ENCODE data around the gene COX6B2.

Gene COX6B2

DNA sequence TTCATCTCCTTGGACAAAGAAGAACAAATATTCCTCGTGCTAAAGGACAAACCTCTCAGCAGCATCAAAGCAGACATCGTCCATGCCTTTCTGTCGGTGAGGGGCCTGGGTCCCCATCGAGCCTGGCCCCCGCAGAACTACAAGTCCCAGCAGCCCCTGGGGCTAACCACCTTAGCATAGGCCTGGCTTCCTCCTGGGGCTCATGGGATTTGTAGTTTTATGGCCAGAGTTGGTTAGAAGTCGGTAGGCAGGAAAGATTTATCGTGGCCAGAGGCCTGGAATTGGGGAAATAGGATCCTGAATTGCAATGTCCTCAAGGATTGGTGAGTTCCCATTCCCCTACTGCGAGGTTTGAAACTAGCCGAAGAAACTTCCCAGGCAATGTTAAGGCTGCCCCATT is 49.0 kb downstream of the COX6B2 start:
- TF ChIP-seq CSDC2 (CRISPR knock-in tag; IDR thresholded peaks at IDR 0.05) (no peak), PPARA (CRISPR knock-in tag; IDR thresholded peaks at IDR 0.05; ENCODE audit: borderline replicate concordance) (no peak), BACH2 (CRISPR knock-in tag; IDR thresholded peaks at IDR 0.05; ENCODE audit: borderline replicate concordance) (no peak), GLIS3 (CRISPR knock-in tag; IDR thresholded peaks at IDR 0.05) (no peak), ZNF70 (CRISPR knock-in tag; IDR thresholded peaks at IDR 0.05) (no peak), ISL1 (CRISPR knock-in tag; IDR thresholded peaks at IDR 0.05) (no peak), SNAI2 (CRISPR knock-in tag; IDR thresholded peaks at IDR 0.05) (no peak), ZNF8 (CRISPR knock-in tag; IDR thresholded peaks at IDR 0.05) (no peak)
- TF ChIP-seq, protein P1, sequence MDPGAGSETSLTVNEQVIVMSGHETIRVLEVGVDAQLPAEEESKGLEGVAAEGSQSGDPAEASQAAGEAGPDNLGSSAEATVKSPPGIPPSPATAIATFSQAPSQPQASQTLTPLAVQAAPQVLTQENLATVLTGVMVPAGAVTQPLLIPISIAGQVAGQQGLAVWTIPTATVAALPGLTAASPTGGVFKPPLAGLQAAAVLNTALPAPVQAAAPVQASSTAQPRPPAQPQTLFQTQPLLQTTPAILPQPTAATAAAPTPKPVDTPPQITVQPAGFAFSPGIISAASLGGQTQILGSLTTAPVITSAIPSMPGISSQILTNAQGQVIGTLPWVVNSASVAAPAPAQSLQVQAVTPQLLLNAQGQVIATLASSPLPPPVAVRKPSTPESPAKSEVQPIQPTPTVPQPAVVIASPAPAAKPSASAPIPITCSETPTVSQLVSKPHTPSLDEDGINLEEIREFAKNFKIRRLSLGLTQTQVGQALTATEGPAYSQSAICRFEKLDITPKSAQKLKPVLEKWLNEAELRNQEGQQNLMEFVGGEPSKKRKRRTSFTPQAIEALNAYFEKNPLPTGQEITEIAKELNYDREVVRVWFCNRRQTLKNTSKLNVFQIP (CRISPR knock-in tag; IDR thresholded peaks at IDR 0.05; ENCODE audit: borderline replicate concordance, low read depth), result no peak
- TF ChIP-seq, protein P2, sequence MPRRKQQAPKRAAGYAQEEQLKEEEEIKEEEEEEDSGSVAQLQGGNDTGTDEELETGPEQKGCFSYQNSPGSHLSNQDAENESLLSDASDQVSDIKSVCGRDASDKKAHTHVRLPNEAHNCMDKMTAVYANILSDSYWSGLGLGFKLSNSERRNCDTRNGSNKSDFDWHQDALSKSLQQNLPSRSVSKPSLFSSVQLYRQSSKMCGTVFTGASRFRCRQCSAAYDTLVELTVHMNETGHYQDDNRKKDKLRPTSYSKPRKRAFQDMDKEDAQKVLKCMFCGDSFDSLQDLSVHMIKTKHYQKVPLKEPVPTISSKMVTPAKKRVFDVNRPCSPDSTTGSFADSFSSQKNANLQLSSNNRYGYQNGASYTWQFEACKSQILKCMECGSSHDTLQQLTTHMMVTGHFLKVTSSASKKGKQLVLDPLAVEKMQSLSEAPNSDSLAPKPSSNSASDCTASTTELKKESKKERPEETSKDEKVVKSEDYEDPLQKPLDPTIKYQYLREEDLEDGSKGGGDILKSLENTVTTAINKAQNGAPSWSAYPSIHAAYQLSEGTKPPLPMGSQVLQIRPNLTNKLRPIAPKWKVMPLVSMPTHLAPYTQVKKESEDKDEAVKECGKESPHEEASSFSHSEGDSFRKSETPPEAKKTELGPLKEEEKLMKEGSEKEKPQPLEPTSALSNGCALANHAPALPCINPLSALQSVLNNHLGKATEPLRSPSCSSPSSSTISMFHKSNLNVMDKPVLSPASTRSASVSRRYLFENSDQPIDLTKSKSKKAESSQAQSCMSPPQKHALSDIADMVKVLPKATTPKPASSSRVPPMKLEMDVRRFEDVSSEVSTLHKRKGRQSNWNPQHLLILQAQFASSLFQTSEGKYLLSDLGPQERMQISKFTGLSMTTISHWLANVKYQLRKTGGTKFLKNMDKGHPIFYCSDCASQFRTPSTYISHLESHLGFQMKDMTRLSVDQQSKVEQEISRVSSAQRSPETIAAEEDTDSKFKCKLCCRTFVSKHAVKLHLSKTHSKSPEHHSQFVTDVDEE (CRISPR knock-in tag; IDR thresholded peaks at IDR 0.05), result no peak
- TF ChIP-seq, protein P3, sequence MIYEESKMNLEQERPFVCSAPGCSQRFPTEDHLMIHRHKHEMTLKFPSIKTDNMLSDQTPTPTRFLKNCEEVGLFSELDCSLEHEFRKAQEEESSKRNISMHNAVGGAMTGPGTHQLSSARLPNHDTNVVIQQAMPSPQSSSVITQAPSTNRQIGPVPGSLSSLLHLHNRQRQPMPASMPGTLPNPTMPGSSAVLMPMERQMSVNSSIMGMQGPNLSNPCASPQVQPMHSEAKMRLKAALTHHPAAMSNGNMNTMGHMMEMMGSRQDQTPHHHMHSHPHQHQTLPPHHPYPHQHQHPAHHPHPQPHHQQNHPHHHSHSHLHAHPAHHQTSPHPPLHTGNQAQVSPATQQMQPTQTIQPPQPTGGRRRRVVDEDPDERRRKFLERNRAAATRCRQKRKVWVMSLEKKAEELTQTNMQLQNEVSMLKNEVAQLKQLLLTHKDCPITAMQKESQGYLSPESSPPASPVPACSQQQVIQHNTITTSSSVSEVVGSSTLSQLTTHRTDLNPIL (CRISPR knock-in tag; IDR thresholded peaks at IDR 0.05; ENCODE audit: low read depth), result no peak
- TF ChIP-seq, protein P4, sequence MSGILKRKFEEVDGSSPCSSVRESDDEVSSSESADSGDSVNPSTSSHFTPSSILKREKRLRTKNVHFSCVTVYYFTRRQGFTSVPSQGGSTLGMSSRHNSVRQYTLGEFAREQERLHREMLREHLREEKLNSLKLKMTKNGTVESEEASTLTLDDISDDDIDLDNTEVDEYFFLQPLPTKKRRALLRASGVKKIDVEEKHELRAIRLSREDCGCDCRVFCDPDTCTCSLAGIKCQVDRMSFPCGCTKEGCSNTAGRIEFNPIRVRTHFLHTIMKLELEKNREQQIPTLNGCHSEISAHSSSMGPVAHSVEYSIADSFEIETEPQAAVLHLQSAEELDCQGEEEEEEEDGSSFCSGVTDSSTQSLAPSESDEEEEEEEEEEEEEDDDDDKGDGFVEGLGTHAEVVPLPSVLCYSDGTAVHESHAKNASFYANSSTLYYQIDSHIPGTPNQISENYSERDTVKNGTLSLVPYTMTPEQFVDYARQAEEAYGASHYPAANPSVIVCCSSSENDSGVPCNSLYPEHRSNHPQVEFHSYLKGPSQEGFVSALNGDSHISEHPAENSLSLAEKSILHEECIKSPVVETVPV (CRISPR knock-in tag; IDR thresholded peaks at IDR 0.05), result no peak
- peak; percentile 63 for ATAC-seq

DNA sequence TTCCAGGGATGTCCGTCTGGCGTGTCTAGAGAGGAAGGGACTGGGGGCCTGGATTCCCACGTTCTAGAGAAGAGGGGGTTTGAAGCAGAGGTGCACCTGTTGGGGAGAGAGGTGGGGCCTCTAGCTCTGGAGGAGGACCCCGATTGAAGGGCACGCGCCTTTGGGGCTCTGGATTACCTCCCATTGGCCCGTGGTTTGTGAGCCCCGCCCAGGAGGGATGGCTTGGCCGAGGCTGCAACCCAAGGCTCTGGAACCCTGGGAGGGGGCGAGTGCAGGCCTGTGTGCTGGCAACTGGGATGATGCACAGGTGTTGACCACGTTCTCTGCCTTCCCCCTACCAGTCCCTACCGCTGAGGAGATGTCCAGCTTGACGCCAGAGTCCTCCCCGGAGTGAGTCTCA is 49.5 kb downstream of the COX6B2 start:
- no peak for ATAC-seq
- TF ChIP-seq OSR1 (CRISPR knock-in tag; IDR thresholded peaks at IDR 0.05) (no peak), TCF4 (CRISPR knock-in tag; IDR thresholded peaks at IDR 0.05; ENCODE audit: borderline replicate concordance) (no peak), GLIS3 (CRISPR knock-in tag; IDR thresholded peaks at IDR 0.05) (no peak), ZFP3 (CRISPR knock-in tag; IDR thresholded peaks at IDR 0.05) (no peak), SNAI2 (CRISPR knock-in tag; IDR thresholded peaks at IDR 0.05) (no peak), ZNF565 (CRISPR knock-in tag; conservative IDR thresholded peaks at IDR 0.05; ENCODE audit: low read depth) (no peak), ISL1 (CRISPR knock-in tag; IDR thresholded peaks at IDR 0.05) (no peak), RARB (CRISPR knock-in tag; IDR thresholded peaks at IDR 0.05) (no peak), ZNF8 (CRISPR knock-in tag; IDR thresholded peaks at IDR 0.05) (no peak), CSDC2 (CRISPR knock-in tag; IDR thresholded peaks at IDR 0.05) (no peak), BACH2 (CRISPR knock-in tag; IDR thresholded peaks at IDR 0.05; ENCODE audit: borderline replicate concordance) (no peak), TOX (CRISPR knock-in tag; IDR thresholded peaks at IDR 0.05; ENCODE audit: borderline replicate concordance) (no peak), ESRRG (CRISPR knock-in tag; IDR thresholded peaks at IDR 0.05) (no peak)
- TF ChIP-seq, protein P1 (CRISPR knock-in tag; IDR thresholded peaks at IDR 0.05; ENCODE audit: borderline replicate concordance, low read depth), result no peak
- TF ChIP-seq, protein P4 (CRISPR knock-in tag; IDR thresholded peaks at IDR 0.05), result no peak

Data from SK-N-SH treated with all-trans-retinoic acid at 6 μM for 48 hours (cell line).